ENCODE data around the gene ATPAF1.
"Not testable (repeated sequence)": the region's sequence is repeated elsewhere in the genome, so short reads cannot be mapped to it uniquely, and the experiment has no call there.

The ATPAF1 gene

DNA sequence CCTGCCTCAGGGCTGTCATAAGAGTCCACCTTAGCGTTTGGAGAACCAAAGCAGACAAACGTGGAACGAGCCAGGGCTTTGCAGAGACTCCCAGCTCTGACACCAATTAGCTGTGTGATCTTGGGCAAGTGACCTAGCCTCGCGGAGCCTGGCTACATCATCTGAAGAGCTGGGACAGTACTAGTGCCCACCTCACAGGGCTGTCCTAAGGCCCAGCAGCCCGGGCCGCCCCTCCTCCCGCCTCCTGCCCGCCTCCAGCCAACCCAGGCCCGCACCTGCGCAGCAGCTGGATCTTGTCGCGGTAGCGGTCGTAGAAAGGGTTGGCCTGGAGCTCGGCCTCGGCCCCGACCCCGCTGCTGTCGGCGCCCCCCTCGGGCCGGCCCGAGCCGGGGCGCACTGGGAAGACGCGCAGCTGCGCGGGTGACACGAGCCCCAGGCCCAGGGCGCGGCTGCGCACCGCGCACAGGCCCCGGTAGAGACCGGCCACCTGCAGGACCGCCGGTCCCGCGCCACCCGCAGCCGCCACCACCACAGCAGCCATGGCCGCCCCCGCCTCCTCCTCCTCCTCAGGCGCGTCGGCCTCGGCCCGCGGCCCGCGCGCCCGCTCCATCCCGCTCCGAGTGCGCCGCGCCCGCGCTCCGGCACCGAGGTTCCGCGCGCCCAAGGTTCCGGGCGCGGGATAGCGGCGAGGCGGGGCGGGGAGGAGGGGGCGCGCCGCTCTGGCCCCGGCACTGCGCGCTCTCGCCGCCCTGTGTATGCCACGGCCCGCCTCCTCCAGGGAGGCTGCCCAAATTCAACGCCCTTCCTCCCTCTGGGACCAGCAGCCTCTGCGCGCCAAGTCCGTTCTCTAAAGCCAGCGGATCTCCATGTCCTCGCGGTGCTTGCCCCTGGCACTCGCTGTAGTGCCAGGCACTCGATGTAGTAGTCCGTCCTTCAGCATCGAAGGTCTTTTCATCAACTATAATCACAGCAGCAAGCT, at the start of gene ATPAF1:
Gene ATPAF1 (minus strand): TSS at position 583 of the 979 bp plus-strand sequence. CDS start 42 bp downstream, at position 541.
- DNase-seq = no peak

DNA sequence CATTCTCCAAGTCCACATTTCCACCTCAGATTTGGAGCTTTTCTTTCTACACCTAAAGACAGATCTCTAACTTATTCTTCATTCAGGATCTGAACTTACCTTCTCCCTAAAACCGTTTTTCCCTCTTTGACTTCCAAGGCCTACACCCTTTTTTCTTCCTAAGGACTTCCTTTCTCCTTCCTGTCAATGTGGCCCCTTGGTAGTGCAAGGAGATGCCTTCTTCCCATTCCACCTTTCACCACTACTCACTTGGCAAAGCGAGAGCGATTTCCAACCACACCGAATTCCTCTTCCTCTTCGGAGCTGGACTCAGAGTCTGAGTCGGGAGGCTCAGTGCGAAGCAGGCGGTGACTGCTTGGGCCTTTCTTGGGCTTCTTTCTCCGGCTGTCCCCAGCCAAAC, 49.5 kb upstream of the ATPAF1 start:
- no peak for DNase-seq

- no peak for DNase-seq
Observed at GRCh38 chr1:46714976-46715375, 46.8 kb upstream of the ATPAF1 start.

GRCh38 chr1:46708121-46708520, 40.0 kb upstream of the ATPAF1 start:
- DNase-seq = no peak

DNA sequence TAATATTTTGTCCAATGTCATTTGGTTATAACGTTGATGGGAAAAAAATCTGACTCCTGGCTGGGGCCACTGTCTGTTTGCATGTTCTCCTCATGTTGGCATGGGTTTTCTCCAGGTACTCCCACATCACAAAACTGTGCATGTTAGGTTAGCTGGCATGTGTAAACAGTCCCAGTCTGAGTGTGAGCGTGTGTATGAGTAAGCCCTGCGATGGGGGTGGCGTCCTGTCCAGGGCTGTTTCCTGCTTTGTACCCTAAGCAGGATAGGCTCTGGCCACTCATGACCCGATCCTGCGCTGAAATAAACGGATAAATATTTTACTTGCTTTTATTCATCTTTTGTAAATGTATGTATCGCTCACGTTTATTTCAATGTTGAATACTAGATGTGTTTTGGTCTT, 37.2 kb upstream of the ATPAF1 start:
- DNase-seq = no peak

DNA sequence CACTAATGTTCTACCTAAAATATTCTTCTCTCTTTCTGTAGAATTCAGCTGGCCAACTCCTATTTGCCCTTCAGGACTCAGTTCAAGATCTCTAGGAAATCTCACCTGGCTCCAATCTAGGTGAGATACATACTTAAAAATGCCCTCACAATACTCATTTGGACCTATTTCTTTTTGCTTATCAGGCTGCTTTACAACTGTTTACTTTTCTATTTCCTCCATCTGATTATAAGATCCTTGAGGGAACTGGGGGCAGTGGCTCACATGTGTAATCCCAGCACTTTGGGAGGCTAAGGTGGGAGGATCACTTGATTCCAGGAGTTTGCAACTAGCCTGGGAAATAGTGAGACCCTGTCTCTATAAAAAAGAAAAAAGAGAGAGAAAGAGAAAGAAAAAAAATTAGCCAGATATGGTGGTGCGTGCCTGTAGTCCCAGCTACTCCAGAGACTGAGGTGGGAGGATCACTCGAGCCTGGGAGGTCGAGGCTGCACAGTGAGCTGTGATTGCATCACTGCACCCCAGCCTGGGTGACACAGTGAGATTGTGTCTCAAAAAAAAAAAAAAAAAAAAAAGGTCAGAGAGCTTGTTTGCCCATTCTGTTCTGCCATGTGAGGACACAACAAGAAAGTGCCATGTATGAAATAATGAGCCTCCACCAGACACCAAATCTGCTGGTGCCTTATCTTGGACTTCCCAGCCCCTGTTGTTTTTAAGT, 35.9 kb upstream of the ATPAF1 start:
- DNase-seq = no peak

DNA sequence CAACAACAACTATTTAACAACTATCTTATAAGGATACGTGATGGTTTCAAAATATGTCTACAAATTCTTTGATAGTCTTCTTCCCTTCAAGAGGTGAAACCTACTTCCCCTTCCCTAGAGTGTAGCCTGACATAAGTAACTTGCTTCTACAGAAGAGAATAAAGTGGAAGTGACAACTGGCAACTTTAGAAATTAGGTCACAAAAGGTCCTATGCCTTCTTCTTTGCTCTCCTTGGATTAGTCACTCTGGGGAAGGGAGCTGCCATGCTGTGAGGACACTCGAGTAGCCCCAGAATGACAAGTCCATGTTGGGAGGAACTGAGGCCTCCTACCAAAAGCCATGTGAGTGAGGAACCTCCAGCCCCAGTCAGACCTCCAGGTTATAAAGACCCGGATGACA, 31.5 kb upstream of the ATPAF1 start:
- DNase-seq = peak in 1 of 2 donors; percentile 38

GRCh38 chr1:46697053-46697452, 28.9 kb upstream of the ATPAF1 start:
- no peak for DNase-seq

DNA sequence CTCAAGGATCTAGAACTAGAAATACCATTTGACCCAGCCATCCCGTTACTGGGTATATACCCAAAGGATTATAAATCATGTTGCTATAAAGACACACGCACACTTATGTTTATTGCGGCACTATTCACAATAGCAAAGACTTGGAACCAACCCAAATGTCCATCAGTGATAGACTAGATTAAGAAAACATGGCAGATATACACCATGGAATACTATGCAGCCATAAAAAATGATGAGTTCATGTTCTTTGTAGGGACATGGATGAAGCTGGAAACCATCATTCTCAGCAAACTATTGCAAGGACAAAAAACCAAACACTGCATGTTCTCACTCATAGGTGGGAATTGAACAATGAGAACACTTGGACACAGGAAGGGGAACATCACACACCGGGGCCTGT, 26.5 kb upstream of the ATPAF1 start:
- DNase-seq = not testable (repeated sequence)

GRCh38 chr1:46692811-46693770, 24.9 kb upstream of the ATPAF1 start:
- no peak for DNase-seq

- no peak for DNase-seq
Observed at GRCh38 chr1:46691997-46692790, 24.0 kb upstream of the ATPAF1 start.

- no peak for DNase-seq
Observed at GRCh38 chr1:46690931-46691421, 22.8 kb upstream of the ATPAF1 start.

DNA sequence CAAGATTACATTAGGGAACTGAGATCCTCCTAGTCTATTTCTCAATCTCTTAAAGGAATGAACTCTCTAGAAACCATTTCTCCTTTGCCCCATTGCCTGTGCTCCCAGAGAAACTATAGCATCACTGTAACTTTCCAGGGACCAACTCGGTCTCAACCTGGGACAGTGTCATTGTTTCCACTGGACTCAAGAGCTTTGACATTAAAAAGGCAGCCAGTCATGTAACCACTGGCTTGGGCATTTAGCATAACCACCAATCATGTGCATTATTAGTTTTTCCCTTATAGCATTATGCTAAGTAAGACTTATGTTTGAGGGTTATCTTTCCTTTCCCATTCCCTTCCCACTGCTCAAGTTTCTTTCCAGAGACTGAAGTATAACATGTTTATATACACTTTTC, 21.7 kb upstream of the ATPAF1 start:
- DNase-seq = no peak

DNA sequence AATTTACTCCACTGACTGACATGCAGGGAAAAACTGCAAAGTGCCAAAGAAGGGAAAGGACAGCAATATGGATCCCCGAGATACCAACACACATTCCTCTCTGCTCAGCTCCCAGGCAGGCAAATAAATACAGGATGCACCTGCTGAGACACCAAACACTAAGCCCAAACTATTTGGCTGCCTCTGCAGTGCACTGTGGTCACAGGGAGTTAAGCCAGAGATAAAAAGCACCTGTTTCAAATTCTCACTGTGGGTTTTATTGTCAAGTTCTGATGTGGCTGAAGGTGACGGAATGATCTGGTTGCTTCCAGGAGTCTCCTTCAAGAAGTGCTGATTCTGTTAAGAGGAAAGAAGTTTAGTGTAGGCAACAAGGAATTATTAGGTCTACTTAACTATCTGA, 21.2 kb upstream of the ATPAF1 start:
- no peak for DNase-seq

DNA sequence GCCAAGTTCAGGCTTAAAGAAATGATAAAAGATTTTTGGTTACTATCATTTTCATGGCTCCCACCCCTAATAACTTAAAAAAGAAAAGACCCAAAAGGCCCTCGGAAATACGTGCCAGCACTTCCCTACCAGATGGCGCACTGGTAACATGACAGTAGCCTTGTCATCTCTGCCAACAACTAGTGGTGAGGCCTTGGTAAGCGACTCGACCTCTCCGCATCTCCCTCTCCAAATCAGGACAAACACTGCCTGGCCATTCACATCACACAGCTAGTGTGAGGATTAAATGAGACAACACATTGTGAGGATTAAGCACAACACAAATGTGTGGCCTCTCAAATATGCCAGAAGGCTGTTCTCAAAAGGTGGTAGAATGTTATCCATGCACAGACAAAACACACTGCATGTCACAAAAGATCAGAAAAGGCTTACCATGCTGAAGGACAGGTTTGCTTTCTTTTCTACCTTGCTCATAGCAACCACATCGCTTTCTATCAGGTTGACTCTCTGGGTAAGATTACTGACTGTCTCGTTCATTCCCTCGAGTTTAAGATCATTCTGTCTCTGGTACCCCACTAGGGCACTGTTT, 19.9 kb upstream of the ATPAF1 start:
- no peak for DNase-seq

DNA sequence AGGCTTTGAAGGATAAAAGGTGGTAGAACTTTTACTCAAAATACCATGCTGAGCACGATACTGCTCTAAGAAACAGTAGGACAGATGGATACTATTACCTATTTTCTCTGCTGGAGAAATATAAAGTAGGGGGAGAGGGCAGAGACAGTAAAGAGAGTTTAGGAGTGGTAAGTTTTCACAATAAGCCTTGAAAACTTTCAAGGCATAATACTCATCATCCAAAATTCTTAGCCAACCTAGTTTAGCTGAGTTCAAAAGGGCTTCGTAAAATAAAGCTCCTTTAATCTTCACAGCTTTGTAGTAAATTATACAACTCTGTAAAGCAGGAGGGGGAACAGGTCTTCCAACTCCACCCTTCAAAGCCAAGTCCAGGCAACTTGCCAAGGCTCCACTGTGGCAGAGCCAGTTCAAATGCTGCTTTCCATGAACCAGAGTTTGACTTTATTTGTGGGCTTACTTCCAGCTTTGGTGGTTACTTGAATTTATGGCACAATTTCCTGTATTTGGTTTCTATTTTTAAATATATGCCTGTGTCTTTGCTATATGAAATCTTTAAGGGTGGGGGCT, 19.0 kb upstream of the ATPAF1 start:
- no peak for DNase-seq

DNA sequence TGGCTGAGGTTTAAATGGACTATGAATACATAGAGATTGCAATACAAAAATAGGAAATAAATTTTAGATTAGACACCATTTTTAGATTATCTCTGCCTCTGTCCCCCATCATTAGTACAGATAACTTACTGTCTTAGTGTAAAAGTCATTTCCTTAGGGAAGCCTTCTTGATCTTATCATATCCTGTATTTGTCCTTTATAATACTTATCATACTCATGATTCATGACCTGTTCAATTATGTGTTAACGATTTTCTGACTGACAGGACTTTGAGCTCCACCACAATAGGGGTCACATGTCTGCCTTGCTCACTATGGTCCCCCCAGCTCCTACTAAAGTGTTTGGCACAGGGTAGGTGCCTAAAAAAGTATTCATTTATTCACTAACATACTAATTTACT, 18.1 kb upstream of the ATPAF1 start:
- no peak for DNase-seq

DNA sequence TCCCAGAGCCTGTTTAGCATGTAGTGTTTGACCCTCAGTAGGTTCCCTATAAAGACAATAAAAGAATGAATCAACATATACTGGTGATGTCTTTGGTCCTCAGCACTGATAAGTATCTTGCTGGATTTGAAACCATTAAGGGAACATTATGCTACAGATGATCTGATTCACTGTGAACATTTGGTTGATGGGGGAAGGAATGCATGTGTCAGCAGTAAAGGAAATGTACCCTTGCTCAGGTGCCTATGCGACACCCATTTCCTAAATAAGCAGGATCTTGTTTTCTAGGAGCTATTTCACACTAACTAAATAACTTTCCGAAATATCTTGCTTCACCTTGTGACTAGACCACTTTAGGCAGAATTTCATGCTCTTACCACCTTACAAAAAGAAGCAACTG, 16.5 kb upstream of the ATPAF1 start:
- no peak for DNase-seq

- no peak for DNase-seq
Observed at GRCh38 chr1:46682064-46682463, 13.9 kb upstream of the ATPAF1 start.

DNA sequence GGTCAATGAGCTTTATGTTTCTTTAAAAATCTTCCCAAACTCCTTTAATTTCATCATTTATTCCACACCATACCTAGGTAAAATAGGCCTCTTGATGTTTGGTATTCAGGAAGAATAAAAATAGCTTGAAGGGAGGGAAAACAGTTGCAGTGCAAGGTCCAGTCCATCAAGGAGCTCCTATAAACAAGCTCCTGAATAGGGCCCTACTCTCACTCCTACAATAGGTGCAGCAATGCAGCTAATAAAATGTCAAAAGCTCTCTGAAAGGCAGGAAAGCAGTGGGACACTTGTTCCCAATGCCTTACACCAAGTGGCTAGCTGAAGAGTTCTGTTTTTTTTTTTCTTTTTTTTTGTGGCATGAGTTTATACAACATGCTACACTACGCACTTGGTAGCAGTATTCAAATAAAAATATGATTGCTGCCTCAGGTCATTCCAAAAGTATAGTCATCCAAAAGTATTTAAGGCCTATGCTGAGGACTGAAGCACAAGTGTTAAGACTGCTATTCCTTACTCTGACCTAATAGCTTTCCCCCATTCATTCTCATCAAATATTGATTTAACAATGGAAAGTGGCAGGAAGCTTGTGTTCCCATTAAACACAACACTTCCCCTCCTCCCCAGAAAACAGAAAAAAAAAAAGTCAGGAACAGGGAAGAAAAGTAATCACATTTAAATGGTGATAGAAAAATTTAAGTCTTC, 13.3 kb upstream of the ATPAF1 start:
- DNase-seq = no peak

Data from bone marrow (tissue), 2 donors.